Aorta (tissue), 5 donors: ENCODE results near the gene HARBI1. TPM values are rescaled to one million over a fixed set of nuclear protein-coding genes. Genes with fewer than 3 reads are reported as not detected.

Source experiments
- ATAC-seq: fragments of 200-7000 bp; cut with Tn5 transposase; one replicate; pipeline ENCODE4 v1.9.1; 2022; ENCODE audit warnings: moderate library complexity; ENCODE audit not compliant: low FRiP score
- DNase-seq, 2 donors: peaks; one replicate each; pipeline ENCODE4 v3.0.0-alpha.2; 2020
- H3K27ac ChIP-seq, 2 donors: one replicate each; pipeline ENCODE4 v1.5.1; 2013; ENCODE audit warnings: low read length in 2 of 2, mild to moderate bottlenecking in 2 of 2, moderate library complexity in 2 of 2, control low read depth in 1 of 2, inconsistent platforms in 1 of 2, low read depth in 1 of 2
- H3K27me3 ChIP-seq, 2 donors: one replicate each; pipeline ENCODE4 v1.6.1; 2013; ENCODE audit warnings: control low read depth in 1 of 2, low read length in 1 of 2, mild to moderate bottlenecking in 1 of 2, moderate library complexity in 1 of 2; ENCODE audit not compliant: insufficient read depth in 2 of 2, control insufficient read depth in 1 of 2
- H3K36me3 ChIP-seq, 2 donors: one replicate each; pipeline ENCODE4 v1.6.1; 2013; ENCODE audit warnings: control low read depth in 1 of 2, low read length in 1 of 2, mild to moderate bottlenecking in 1 of 2; ENCODE audit not compliant: insufficient read depth in 2 of 2, control insufficient read depth in 1 of 2
- H3K4me1 ChIP-seq, 2 donors: one replicate each; pipeline ENCODE4 v1.6.1; 2013; ENCODE audit warnings: low read length in 2 of 2, control low read depth in 1 of 2, mild to moderate bottlenecking in 1 of 2, moderate library complexity in 1 of 2; ENCODE audit not compliant: insufficient read depth in 2 of 2, control insufficient read depth in 1 of 2
- H3K4me3 ChIP-seq, 2 donors: one replicate each; pipeline ENCODE4 v1.5.1; 2013; ENCODE audit warnings: low read length in 2 of 2, control low read depth in 1 of 2, mild to moderate bottlenecking in 1 of 2
- H3K9me3 ChIP-seq: one replicate; pipeline ENCODE4 v1.6.1; 2013; ENCODE audit warnings: mild to moderate bottlenecking, low read length; ENCODE audit not compliant: control insufficient read depth
- WGBS, 2 donors: extraction: QIAGEN DNeasy Blood & Tissue Kit; methylation state at CpG; one replicate each; pipeline ENCODE4 v1.1.7; 2013; 5-methylcytosine and 5-hydroxymethylcytosine counted together
- intact Hi-C, 2 donors: fragments of 100-400 bp; cut with DNase I; formaldehyde crosslinking; loops; one replicate each; pipeline versions ENCODE4 v1.14.2 to v1.15.0; 2022
- polyA plus RNA-seq, 2 donors: library from polyadenylated mRNA; stranded (reverse); fragments of 200-250 nt; gene quantifications; one replicate each; pipeline ENCODE4 v1.2.3, GENCODE V29; 2013
- total RNA-seq, 2 donors: library from RNA; stranded (reverse); fragmentation: NEBNext Ultra II Directional; extraction: Animal tissue kit (Norgen Biotek cat#: 25700); gene quantifications; one replicate each; pipeline ENCODE4 v1.2.1, GENCODE V29; 2021
- donor health status: healthy with polysubstance abuse.
- donor health status: Bipolar disorder and iron deficiency.
- donor health status: DM: no; HTN: no; CAD: no.
- donor health status: DM: no; HTN: no; CAD: no.
- donor health status: DM: yes; HTN: yes; CAD: no.

HARBI1 gene
- total and polyA plus RNA-seq, 4 donors: 2.1 to 3.0 (median 2.3) TPM

DNA sequence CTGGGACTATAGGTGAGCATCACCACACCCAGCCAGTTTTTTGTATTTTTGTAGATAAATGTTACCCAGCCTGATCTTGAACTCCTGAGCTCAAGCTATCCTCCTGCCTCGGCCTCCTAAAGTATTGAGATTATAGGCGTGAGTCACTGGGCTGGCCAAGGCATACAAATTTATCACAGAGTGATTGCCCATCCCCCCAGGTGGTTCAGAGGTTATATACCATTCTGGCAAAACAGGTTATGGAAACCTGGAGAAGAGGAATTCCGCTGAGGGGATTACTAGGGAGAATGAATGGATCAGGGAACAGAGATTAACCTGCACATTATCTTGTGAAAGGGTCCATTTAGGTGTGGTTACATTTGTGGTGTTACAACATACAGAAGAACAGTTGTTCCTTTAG, 8.4 kb upstream of the HARBI1 start:
- Histone ChIP-seq H3K4me1 (no peaks in the 10 kb centered on the region), H3K9me3 (no peaks in the 10 kb centered on the region), H3K27ac (no peak overlapping the region), H3K27me3 (no peaks in the 10 kb centered on the region), H3K4me3 (no peak overlapping the region), H3K36me3 (peaks cover 4 to 5% of the 10 kb centered on the region in 2 donors)
- DNase-seq (no peak), ATAC-seq (no peak)
- intact Hi-C loops: no loop called here
- WGBS, 2 donors: 83 to 89% methylated on average over 3 of the region's 3 CpGs

DNA sequence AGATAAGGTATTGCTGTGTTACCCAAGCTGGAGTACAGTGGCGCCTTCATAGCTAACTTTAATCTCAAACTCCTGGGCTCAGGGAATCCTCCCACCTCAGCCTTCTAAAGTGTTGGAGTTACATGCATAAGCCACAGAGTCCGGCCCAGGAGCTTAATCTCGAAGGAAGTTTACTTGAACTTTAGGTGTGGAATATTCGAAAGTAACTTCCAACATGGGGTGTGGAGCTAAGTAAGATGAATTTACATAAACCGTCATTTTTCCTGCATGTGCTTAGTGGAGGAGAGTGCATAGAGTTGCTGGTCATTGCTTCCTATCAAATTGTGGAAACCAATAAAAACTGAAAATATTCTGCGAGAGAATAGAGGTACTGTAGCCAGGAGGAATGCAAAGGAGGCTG, 1.8 kb upstream of the HARBI1 start:
- Histone ChIP-seq H3K9me3 (no peaks in the 10 kb centered on the region), H3K27me3 (no peaks in the 10 kb centered on the region), H3K4me1 (peaks cover 0 to 2% of the 10 kb centered on the region in 2 donors), H3K36me3 (no peaks in the 10 kb centered on the region), H3K27ac (no peak overlapping the region), H3K4me3 (peak overlapping the region in 1 of 2 donors; percentile 95)
- ATAC-seq (no peak), DNase-seq (no peak)
- intact Hi-C loops: loop anchor here in 1 of 2 donors (5.0 to 10.0 kb wide), 2 partner anchors 74 to 227 kb away; partner anchors contain the start of gene CHRM4
- WGBS, 2 donors: 66 to 67% methylated on average over 6 of the region's 6 CpGs

DNA sequence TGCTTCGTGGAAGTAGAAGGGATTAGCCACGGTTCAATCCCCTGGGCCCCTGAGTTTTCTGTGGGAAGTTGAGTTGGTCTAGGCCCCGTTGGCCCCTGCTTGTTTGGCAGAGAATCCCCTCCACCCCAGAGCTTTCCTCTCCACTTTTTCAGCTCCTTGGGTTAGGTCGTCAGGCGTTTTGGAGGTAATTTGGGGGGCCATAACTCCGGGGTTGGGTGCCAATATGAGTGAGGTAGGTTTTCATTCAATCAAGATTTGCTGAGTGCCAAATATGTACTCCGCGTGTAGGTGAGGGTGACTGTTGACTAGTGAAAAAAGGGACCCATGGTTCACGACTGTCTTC, 916 bp upstream of the HARBI1 start:
- 1 to 2% methylated on average over 9 of the region's 9 CpGs for WGBS, 2 donors
- Histone ChIP-seq H3K4me3 (peak overlapping the region; percentile 95 to 100), H3K27me3 (no peaks in the 10 kb centered on the region), H3K4me1 (peaks cover 0 to 2% of the 10 kb centered on the region in 2 donors), H3K27ac (peak overlapping the region; percentile 80 to 96), H3K36me3 (no peaks in the 10 kb centered on the region), H3K9me3 (no peaks in the 10 kb centered on the region)
- ATAC-seq (no peak), DNase-seq (no peak)
- intact Hi-C loops: loop anchor here in 1 of 2 donors (5.0 to 10.0 kb wide), 2 partner anchors 73 to 226 kb away; partner anchors contain the start of gene CHRM4

DNA sequence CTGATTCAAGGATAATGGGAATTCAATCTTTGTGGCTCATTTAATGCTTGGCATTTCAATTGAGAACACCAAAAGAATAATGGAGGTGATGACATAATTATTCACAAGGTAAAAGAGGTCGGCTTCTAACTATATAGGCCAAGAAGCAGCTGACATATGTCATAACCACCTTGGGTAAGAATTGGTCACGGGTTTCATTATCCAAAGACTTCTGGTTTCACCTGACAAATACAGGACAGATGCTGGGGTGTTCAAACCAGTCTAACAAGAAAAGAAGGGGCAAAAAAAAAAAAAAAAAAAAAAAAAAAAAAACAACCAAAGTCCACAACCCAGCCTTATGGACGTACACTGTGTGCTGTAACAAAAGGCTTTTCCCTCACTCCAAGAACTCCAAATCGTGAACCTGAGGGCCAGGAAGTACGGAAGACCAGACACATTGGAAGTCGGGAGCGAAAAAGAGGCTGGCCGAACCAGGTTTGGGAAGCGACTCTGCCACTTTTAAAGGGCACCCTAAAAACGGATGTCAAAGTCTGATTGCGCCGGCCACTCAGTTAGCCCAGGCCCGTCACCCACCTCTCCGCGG, 385 bp downstream of the HARBI1 start:
- intact Hi-C loops: loop anchor here in 1 of 2 donors (5.0 to 10.0 kb wide), 2 partner anchors 72 to 224 kb away; partner anchors contain the start of gene CHRM4
- peak overlapping the region; percentile 46 to 49 for H3K27ac ChIP-seq

DNA sequence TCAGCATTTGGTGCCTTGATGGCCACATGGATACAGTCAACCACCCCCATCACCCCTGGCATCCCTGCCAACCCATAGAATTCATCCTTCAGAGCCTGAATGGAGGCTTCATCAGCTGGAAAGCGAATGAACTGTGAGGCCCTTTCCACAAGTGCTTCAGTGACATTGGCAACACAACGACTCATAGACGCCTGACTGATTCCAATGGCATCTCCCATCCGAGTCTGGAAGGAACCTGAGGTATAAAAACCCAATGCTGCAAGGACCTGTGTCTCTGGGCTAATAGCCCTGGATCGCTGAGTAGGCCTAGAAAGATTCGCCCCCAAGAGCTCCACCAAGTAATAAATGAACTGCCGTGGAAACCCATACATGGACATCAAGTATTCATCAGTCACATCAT, 1.3 kb downstream of the HARBI1 start:
- DNase-seq (no peak), ATAC-seq (no peak)
- Histone ChIP-seq H3K36me3 (no peaks in the 10 kb centered on the region), H3K4me1 (peaks cover 0 to 2% of the 10 kb centered on the region in 2 donors), H3K27me3 (no peaks in the 10 kb centered on the region), H3K4me3 (no peak overlapping the region), H3K27ac (no peak overlapping the region), H3K9me3 (no peaks in the 10 kb centered on the region)
- intact Hi-C loops: loop anchor here in 1 of 2 donors (5.0 to 10.0 kb wide), 2 partner anchors 71 to 223 kb away; partner anchors contain the start of gene CHRM4
- 95 to 97% methylated on average over 7 of the region's 7 CpGs for WGBS, 2 donors

More for the DNA sequence above, 385 bp downstream of the HARBI1 start:
- Histone ChIP-seq H3K4me1 (peaks cover 0 to 2% of the 10 kb centered on the region in 2 donors), H3K9me3 (no peaks in the 10 kb centered on the region), H3K4me3 (peak overlapping the region; percentile 95 to 100), H3K36me3 (no peaks in the 10 kb centered on the region), H3K27me3 (no peaks in the 10 kb centered on the region)
- ATAC-seq (peak; percentile 13), DNase-seq (no peak)
- WGBS, 2 donors: 5% methylated on average over 15 of the region's 15 CpGs

DNA sequence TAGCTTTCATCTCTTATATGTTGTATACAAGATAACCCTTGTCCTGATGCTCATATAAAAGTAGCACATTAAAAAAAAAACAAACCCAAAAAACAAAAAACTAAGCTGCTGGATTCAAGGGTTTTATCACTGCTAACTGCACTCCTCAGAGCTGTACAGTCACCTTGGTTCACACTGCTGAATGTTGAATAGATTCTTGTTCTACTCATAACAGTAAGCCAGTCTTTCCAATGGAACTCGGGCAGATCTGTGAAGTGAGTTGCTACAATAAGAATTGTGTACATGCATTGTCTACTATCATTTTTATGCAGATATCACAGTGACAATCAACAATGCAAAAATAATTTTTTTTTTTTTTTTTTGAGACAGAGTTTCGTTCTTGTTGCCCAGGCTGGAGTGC, 4.7 kb downstream of the HARBI1 start:
- H3K4me1 ChIP-seq: no peaks in the 10 kb centered on the region
- 82 to 92% methylated on average over 2 of the region's 2 CpGs for WGBS, 2 donors
- no peaks in the 10 kb centered on the region for H3K9me3 ChIP-seq
- H3K27me3 ChIP-seq: no peaks in the 10 kb centered on the region
- DNase-seq (no peak), ATAC-seq (no peak)
- no peak overlapping the region for H3K27ac ChIP-seq
- no peak overlapping the region for H3K4me3 ChIP-seq
- intact Hi-C loops: loop anchor here in 1 of 2 donors (10.0 kb wide), 1 partner anchor 68 kb away; no protein-coding TSS in a partner anchor
- H3K36me3 ChIP-seq: no peaks in the 10 kb centered on the region

DNA sequence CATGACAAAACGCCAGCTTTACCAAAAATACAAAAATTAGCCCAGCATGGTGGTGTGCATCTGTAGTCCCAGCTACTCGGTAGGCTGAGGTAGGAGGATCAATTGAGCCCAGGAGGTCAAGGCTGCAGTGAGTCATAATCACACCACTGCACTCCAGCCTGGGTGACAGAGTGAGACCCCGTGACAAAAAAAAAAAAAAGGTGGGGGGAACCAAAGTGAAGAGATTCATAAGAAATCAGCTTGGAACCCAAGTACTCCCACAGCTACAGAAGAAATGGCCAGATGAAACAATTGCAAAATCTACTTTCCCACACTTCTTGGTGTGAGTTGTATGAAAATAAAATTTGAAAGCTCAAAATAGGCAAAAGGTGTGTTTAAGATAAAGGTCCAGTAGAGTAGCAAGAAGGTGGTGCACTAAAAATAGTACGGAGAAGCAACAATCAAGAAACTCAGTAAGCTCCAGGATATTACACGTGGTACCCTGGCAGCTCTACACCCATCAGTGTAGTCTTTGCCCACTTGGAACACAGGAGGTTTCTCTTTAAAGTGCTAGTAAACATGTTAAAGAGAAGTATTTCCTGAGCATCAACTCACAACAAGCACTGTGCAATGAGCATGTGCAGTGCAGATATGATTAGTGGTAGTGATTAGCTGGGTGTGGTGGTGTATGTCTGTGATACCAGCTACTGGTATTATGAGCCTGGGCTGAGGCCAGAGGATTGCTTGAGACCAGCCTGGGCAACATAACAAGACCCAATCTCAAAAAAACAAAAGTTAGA, 5.3 kb downstream of the HARBI1 start:
- Histone ChIP-seq H3K4me3 (no peak overlapping the region), H3K36me3 (no peaks in the 10 kb centered on the region), H3K27me3 (no peaks in the 10 kb centered on the region), H3K9me3 (no peaks in the 10 kb centered on the region), H3K4me1 (no peaks in the 10 kb centered on the region), H3K27ac (no peak overlapping the region)
- 68 to 71% methylated on average over 5 of the region's 5 CpGs for WGBS, 2 donors
- DNase-seq (no peak), ATAC-seq (no peak)
- intact Hi-C loops: loop anchor here in 1 of 2 donors (10.0 kb wide), 1 partner anchor 67 kb away; no protein-coding TSS in a partner anchor

DNA sequence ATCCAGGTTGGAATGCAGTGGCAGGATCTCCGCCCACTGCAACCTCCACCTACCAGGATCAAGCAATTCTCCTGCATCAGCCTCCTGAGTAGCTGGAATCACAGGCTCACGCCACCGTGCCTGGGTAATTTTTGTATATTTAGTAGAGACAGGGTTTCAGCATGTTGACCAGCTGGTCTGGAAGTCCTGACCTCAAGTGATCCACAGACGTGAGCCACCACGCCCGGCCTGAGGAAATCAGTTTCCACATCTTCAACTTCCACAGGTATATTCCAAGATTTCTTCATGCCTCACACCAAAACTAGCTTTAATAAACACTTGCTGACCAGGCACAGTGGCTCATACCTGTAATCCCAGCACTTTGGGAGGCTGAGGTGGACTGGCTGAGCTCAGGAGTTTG, 7.6 kb downstream of the HARBI1 start:
- H3K36me3 ChIP-seq: no peaks in the 10 kb centered on the region
- no peaks in the 10 kb centered on the region for H3K27me3 ChIP-seq
- H3K4me1 ChIP-seq: no peaks in the 10 kb centered on the region
- H3K9me3 ChIP-seq: no peaks in the 10 kb centered on the region
- no peak overlapping the region for H3K27ac ChIP-seq
- 96 to 99% methylated on average over 6 of the region's 6 CpGs for WGBS, 2 donors
- no peak overlapping the region for H3K4me3 ChIP-seq
- DNase-seq (no peak), ATAC-seq (no peak)
- intact Hi-C loops: no loop called here
